Glutamatergic neuron (in vitro differentiated cells): ENCODE data around the gene CP. TPM values are rescaled to one million over a fixed set of nuclear protein-coding genes. Genes with fewer than 3 reads are reported as not detected.

Experiments used
- DNase-seq: peaks from one replicate; pipeline ENCODE4 v3.0.0; 2022
- H3K27ac Mint-ChIP-seq: one replicate; pipeline ENCODE4 v1.8.0; 2020; ENCODE audit warnings: mild to moderate bottlenecking, mixed read lengths, inconsistent platforms; ENCODE audit not compliant: unreplicated experiment
- H3K27me3 Mint-ChIP-seq: one replicate; pipeline ENCODE4 v1.8.0; 2020; ENCODE audit warnings: mild to moderate bottlenecking, moderate library complexity, mixed read lengths, inconsistent platforms; ENCODE audit not compliant: unreplicated experiment
- H3K36me3 Mint-ChIP-seq: one replicate; pipeline ENCODE4 v1.8.0; 2020; ENCODE audit warnings: mild to moderate bottlenecking, mixed read lengths, inconsistent platforms; ENCODE audit not compliant: unreplicated experiment
- H3K4me1 Mint-ChIP-seq: one replicate; pipeline ENCODE4 v1.8.0; 2020; ENCODE audit warnings: mild to moderate bottlenecking, low read depth, mixed read lengths, inconsistent platforms; ENCODE audit not compliant: unreplicated experiment
- H3K4me3 Mint-ChIP-seq: one replicate; pipeline ENCODE4 v1.8.0; 2020; ENCODE audit warnings: mild to moderate bottlenecking, mixed read lengths, inconsistent platforms; ENCODE audit not compliant: unreplicated experiment
- H3K9me3 Mint-ChIP-seq: one replicate; pipeline ENCODE4 v1.8.0; 2020; ENCODE audit warnings: mild to moderate bottlenecking, moderate library complexity, mixed read lengths, inconsistent platforms; ENCODE audit not compliant: unreplicated experiment
- total RNA-seq: library from RNA; stranded (reverse); fragmentation: NEBNext Ultra II Directional; extraction: Animal tissue kit (Norgen Biotek cat#: 25700); gene quantifications from one replicate; pipeline ENCODE4 v1.2.1, GENCODE V29; 2021; ENCODE audit not compliant: unreplicated experiment
- TF ChIP-seq, protein P1 (sequence below): fragments of 200-600 bp; sonication (generic); IDR thresholded peaks from one replicate; pipeline ENCODE4 v1.5.0; 2021; ENCODE audit not compliant: partially characterized antibody, unreplicated experiment

Gene CP
- total RNA-seq, 1 donor from 2014 or later: not detected

DNA sequence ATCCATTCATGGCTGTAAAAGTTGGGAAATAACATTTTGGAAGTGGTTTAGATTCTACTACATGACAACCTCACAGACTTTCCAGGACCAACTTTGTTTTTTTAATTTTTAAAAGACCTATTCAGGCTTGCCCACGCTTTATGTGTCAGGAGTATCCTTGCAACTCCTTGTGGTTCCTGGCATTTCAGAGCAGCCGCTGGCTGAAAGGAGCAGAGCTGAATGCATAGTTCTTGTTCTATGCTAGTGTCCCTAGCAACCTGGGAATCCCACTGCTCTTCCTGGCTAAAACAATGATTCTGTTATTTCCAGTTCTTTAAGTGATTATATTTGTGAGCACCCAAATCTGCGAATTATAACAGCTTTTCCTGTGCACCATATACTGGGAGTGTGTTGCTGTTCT is 34.9 kb downstream of the CP start:
- Mint-ChIP-seq H3K36me3 (no peaks in the 10 kb centered on the region), H3K27me3 (peaks cover 2% of the 10 kb centered on the region), H3K9me3 (no peaks in the 10 kb centered on the region), H3K4me1 (peaks cover 5% of the 10 kb centered on the region), H3K4me3 (no peak overlapping the region), H3K27ac (no peak overlapping the region)
- TF ChIP-seq, protein P1, sequence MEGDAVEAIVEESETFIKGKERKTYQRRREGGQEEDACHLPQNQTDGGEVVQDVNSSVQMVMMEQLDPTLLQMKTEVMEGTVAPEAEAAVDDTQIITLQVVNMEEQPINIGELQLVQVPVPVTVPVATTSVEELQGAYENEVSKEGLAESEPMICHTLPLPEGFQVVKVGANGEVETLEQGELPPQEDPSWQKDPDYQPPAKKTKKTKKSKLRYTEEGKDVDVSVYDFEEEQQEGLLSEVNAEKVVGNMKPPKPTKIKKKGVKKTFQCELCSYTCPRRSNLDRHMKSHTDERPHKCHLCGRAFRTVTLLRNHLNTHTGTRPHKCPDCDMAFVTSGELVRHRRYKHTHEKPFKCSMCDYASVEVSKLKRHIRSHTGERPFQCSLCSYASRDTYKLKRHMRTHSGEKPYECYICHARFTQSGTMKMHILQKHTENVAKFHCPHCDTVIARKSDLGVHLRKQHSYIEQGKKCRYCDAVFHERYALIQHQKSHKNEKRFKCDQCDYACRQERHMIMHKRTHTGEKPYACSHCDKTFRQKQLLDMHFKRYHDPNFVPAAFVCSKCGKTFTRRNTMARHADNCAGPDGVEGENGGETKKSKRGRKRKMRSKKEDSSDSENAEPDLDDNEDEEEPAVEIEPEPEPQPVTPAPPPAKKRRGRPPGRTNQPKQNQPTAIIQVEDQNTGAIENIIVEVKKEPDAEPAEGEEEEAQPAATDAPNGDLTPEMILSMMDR: no peak
- DNase-seq: no peak

DNA sequence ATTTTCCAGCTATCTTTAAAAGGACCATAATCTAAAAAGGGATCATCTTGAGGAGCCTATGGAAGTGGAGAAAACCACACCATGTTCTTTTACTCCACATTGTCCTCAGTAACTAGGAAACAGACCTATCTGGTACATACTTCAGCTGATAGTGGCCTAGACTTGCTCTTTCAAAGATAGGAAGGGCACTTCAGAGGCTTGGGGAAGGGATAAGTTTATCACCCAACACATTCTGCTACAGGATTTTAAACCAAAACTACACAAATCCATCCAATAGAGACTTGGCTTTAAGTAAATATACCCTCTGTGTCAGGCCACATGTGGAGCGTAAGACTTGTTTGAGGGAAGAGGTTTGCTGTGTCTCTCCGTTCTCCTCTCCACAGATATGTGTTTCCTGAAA is 35.4 kb downstream of the CP start:
- no peak for DNase-seq
- Mint-ChIP-seq H3K4me3 (no peak overlapping the region), H3K27ac (no peak overlapping the region), H3K27me3 (peaks cover 2% of the 10 kb centered on the region), H3K4me1 (peaks cover 5% of the 10 kb centered on the region), H3K9me3 (no peaks in the 10 kb centered on the region), H3K36me3 (no peaks in the 10 kb centered on the region)
- TF ChIP-seq, protein P1: no peak

DNA sequence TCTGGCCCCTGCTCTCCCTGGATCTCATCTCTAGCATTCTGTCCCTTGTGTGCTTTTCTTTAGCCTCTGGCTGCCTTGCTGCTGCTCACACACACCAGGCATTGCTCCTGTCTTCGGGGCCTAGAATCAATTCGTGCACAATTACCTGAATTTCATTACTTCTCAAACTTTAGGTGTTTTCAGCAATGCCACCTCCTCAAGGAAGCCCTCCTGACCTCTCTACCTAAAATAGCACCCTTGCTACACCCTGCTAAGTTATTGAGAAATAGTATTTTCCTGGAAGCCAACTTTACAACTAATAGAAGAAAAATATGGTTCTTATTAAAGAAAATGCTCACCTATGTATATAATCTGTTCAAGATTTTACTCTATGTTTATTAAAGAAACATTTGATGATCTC is 40.4 kb downstream of the CP start:
- Mint-ChIP-seq H3K4me3 (no peak overlapping the region), H3K27me3 (no peaks in the 10 kb centered on the region), H3K4me1 (no peaks in the 10 kb centered on the region), H3K27ac (no peak overlapping the region), H3K9me3 (peaks cover 1% of the 10 kb centered on the region), H3K36me3 (peaks cover 4% of the 10 kb centered on the region)
- TF ChIP-seq, protein P1: no peak
- DNase-seq: no peak

DNA sequence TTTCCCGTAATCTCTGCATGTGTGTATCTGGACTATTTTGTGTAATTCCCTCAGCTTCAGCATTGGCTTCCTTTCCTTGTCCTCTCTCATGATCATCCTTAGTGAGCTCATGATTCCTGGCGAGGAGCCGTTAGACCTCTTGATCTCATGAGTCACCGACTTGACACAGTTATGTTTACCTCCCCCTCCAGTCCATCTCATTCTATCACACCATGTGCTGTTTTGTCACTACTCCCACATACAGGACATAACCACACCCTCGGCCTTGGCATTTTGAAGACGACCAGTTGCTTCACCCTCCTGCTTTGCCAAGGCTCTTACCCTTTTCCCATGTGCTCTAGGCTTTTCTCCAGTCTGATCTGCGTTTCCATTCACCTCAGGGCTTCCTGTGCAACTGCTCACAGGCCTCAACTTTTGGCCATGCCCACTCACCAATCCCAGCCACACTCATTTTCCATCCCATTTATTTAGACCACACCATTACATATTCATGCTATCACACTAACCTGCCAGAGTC is 41.5 kb downstream of the CP start:
- TF ChIP-seq, protein P1: no peak
- H3K4me1 Mint-ChIP-seq: no peaks in the 10 kb centered on the region
- no peaks in the 10 kb centered on the region for H3K27me3 Mint-ChIP-seq
- no peak overlapping the region for H3K4me3 Mint-ChIP-seq
- H3K36me3 Mint-ChIP-seq: peaks cover 4% of the 10 kb centered on the region
- H3K9me3 Mint-ChIP-seq: peaks cover 1% of the 10 kb centered on the region
- no peak overlapping the region for H3K27ac Mint-ChIP-seq
- DNase-seq: no peak

DNA sequence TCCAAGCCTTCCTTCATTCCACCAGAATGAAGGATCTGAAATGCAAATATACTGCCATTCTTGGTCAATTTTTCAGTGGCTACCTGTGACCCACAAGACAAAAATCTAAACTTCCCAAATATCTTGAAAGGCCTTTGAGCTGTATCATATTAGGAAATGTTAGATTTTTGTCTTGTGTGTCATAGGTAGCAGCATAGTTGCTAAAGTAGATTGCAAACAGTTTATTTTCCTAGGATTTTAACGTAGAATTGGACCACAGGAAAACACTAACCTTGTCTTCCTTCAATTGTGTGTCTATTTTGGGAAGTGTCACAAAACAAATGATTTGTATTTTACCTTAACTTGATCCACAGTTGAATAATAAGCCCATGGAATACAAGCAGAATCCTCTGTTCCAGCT is 42.4 kb downstream of the CP start:
- Mint-ChIP-seq H3K36me3 (peaks cover 6% of the 10 kb centered on the region), H3K4me3 (no peak overlapping the region), H3K27me3 (no peaks in the 10 kb centered on the region), H3K4me1 (no peaks in the 10 kb centered on the region), H3K27ac (no peak overlapping the region), H3K9me3 (peaks cover 1% of the 10 kb centered on the region)
- TF ChIP-seq, protein P1: no peak
- DNase-seq: no peak
